H9 (cell line): ENCODE data around the gene PRR32. TPM values are rescaled to one million over a fixed set of nuclear protein-coding genes. Genes with fewer than 3 reads are reported as not detected.

ENCODE experiments used
- DNase-seq: peaks from one replicate; pipeline ENCODE4 v3.0.0-alpha.2; 2017
- H2AFZ ChIP-seq: one replicate; pipeline ENCODE4 v1.6.1; 2013; ENCODE audit warnings: mild to moderate bottlenecking, low read length, control low read depth, moderate library complexity
- H2AK5ac ChIP-seq: 2 replicates; pipeline ENCODE4 v1.6.1; 2013; ENCODE audit warnings: low read length, control low read depth, mixed read lengths; ENCODE audit not compliant: insufficient read length
- H2BK120ac ChIP-seq: one replicate; pipeline ENCODE4 v1.6.1; 2013; ENCODE audit warnings: low read depth, mild to moderate bottlenecking, low read length, control low read depth, inconsistent platforms; ENCODE audit not compliant: poor library complexity, severe bottlenecking
- H2BK12ac ChIP-seq: 2 replicates; pipeline ENCODE4 v1.6.1; 2013; ENCODE audit warnings: low read length, control low read depth, mixed read lengths, low read depth; ENCODE audit not compliant: insufficient read length
- H2BK15ac ChIP-seq: 2 replicates; pipeline ENCODE4 v1.6.1; 2013; ENCODE audit warnings: low read depth, low read length, control low read depth
- H2BK20ac ChIP-seq: one replicate; pipeline ENCODE4 v1.6.1; 2013; ENCODE audit warnings: low read depth, mild to moderate bottlenecking, low read length, control low read depth, inconsistent platforms; ENCODE audit not compliant: poor library complexity, severe bottlenecking
- H2BK5ac ChIP-seq: 2 replicates; pipeline ENCODE4 v1.6.1; 2013; ENCODE audit warnings: low read length, control low read depth, mixed read lengths; ENCODE audit not compliant: insufficient read length
- H3K14ac ChIP-seq: 2 replicates; pipeline ENCODE4 v1.6.1; 2013; ENCODE audit warnings: low read length, control low read depth; ENCODE audit not compliant: insufficient read depth
- H3K18ac ChIP-seq: 2 replicates; pipeline ENCODE4 v1.6.1; 2013; ENCODE audit warnings: low read depth, mild to moderate bottlenecking, mixed read lengths, low read length, control low read depth; ENCODE audit not compliant: insufficient read length
- H3K23ac ChIP-seq: 2 replicates; pipeline ENCODE4 v1.6.1; 2013; ENCODE audit warnings: low read length, control low read depth, mixed read lengths, low read depth; ENCODE audit not compliant: insufficient read length
- H3K23me2 ChIP-seq: 2 replicates; pipeline ENCODE4 v1.6.1; 2013; ENCODE audit warnings: low read depth, mild to moderate bottlenecking, mixed read lengths, low read length, control low read depth; ENCODE audit not compliant: insufficient read length, poor library complexity, severe bottlenecking
- H3K27ac ChIP-seq: 2 replicates; pipeline ENCODE4 v1.5.1; 2013; ENCODE audit warnings: low read length, control low read depth, mixed read lengths, low read depth; ENCODE audit not compliant: insufficient read length
- H3K27me3 ChIP-seq: 2 replicates; pipeline ENCODE4 v1.6.1; 2013; ENCODE audit warnings: low read length, control low read depth, inconsistent platforms; ENCODE audit not compliant: insufficient read depth
- H3K4ac ChIP-seq: 2 replicates; pipeline ENCODE4 v1.6.1; 2013; ENCODE audit warnings: low read depth, mild to moderate bottlenecking, control low read depth, inconsistent platforms, low read length, moderate library complexity
- H3K4me1 ChIP-seq: 2 replicates; pipeline ENCODE4 v1.6.1; 2013; ENCODE audit warnings: low read length, control low read depth, inconsistent platforms; ENCODE audit not compliant: insufficient read depth
- H3K4me2 ChIP-seq: 2 replicates; pipeline ENCODE4 v1.6.1; 2013; ENCODE audit warnings: low read length, control low read depth, mixed read lengths; ENCODE audit not compliant: insufficient read length, insufficient read depth
- H3K56ac ChIP-seq: 2 replicates; pipeline ENCODE4 v1.6.1; 2013; ENCODE audit warnings: low read depth, mild to moderate bottlenecking, mixed read lengths, low read length, control low read depth; ENCODE audit not compliant: insufficient read length
- H3K79me1 ChIP-seq: 2 replicates; pipeline ENCODE4 v1.6.1; 2013; ENCODE audit warnings: low read depth, mild to moderate bottlenecking, moderate library complexity, low read length, control low read depth, inconsistent platforms; ENCODE audit not compliant: insufficient read depth, poor library complexity, severe bottlenecking
- H3K79me2 ChIP-seq: 2 replicates; pipeline ENCODE4 v1.6.1; 2013; ENCODE audit warnings: low read length, control low read depth, inconsistent platforms; ENCODE audit not compliant: insufficient read depth
- H3K9ac ChIP-seq: 2 replicates; pipeline ENCODE4 v1.6.1; 2013; ENCODE audit warnings: low read length, control low read depth, mixed read lengths; ENCODE audit not compliant: insufficient read length; ENCODE audit errors: extremely low read depth
- H3K9me3 ChIP-seq: one replicate; pipeline ENCODE4 v1.6.1; 2013; ENCODE audit warnings: low read depth, low read length, inconsistent platforms; ENCODE audit not compliant: control insufficient read depth
- H3T11ph ChIP-seq: one replicate; pipeline ENCODE4 v1.6.1; 2013; ENCODE audit warnings: mild to moderate bottlenecking, low read length, control low read depth, inconsistent platforms
- H4K20me1 ChIP-seq: one replicate; pipeline ENCODE4 v1.6.1; 2013; ENCODE audit not compliant: control insufficient read depth, insufficient read length, insufficient read depth
- H4K5ac ChIP-seq: 2 replicates; pipeline ENCODE4 v1.6.1; 2013; ENCODE audit warnings: low read depth, mild to moderate bottlenecking, mixed read lengths, low read length, control low read depth; ENCODE audit not compliant: insufficient read length
- H4K8ac ChIP-seq: replicated peaks from 2 replicates; pipeline ENCODE4 v1.6.1; 2013; ENCODE audit warnings: low read length, control low read depth, mixed read lengths, low read depth; ENCODE audit not compliant: insufficient read length
- H4K91ac ChIP-seq: 2 replicates; pipeline ENCODE4 v1.6.1; 2013; ENCODE audit warnings: low read depth, mild to moderate bottlenecking, moderate library complexity, mixed read lengths, low read length, control low read depth; ENCODE audit not compliant: insufficient read length
- H3K27ac Mint-ChIP-seq, 3 experiments: 2 replicates in 2 of 3; 3 replicates in 1 of 3; pipeline ENCODE4 v1.8.0; 2020 to 2021; ENCODE audit warnings: mixed read lengths in 3 of 3, mild to moderate bottlenecking in 1 of 3, moderate library complexity in 1 of 3
- H3K27me3 Mint-ChIP-seq: 2 replicates; pipeline ENCODE4 v1.8.0; 2021; ENCODE audit warnings: low read depth, mild to moderate bottlenecking, moderate library complexity, mixed read lengths
- H3K36me3 Mint-ChIP-seq, 3 experiments: 2 replicates in 2 of 3; 3 replicates in 1 of 3; pipeline ENCODE4 v1.8.0; 2020 to 2021; ENCODE audit warnings: low read depth in 3 of 3, mixed read lengths in 3 of 3; ENCODE audit not compliant: insufficient read depth in 1 of 3
- H3K4me1 Mint-ChIP-seq, 2 experiments: 2 replicates each; pipeline ENCODE4 v1.8.0; 2020; ENCODE audit warnings: mixed read lengths in 2 of 2
- H3K4me3 Mint-ChIP-seq, 2 experiments: 2 replicates in 1 of 2; 3 replicates in 1 of 2; pipeline ENCODE4 v1.8.0; 2020 to 2021; ENCODE audit warnings: mild to moderate bottlenecking in 2 of 2, mixed read lengths in 2 of 2, moderate library complexity in 1 of 2
- H3K9me3 Mint-ChIP-seq, 2 experiments: 2 replicates in 1 of 2; 3 replicates in 1 of 2; pipeline ENCODE4 v1.8.0; 2020; ENCODE audit warnings: mild to moderate bottlenecking in 2 of 2, mixed read lengths in 2 of 2, moderate library complexity in 1 of 2
- WGBS: extraction: QIAGEN DNeasy Blood & Tissue Kit; methylation state at CpG from one replicate; pipeline ENCODE4 v1.1.7; 2013; ENCODE audit warnings: missing lambda C conversion rate, low lambda C conversion rate, mixed read lengths; ENCODE audit not compliant: insufficient read length; ENCODE audit errors: extremely low coverage; 5-methylcytosine and 5-hydroxymethylcytosine counted together
- total RNA-seq: library from RNA; stranded (reverse); gene quantifications from 2 replicates; pipeline ENCODE4 v1.2.1, GENCODE V29; 2021
- TF ChIP-seq, protein P1 (sequence below): fragments of 200-600 bp; sonication (generic); conservative IDR thresholded peaks from 3 replicates; pipeline ENCODE4 v1.8.0; 2021; ENCODE audit warnings: antibody characterized with exemption, mild to moderate bottlenecking

The PRR32 gene
- total RNA-seq, 1 experiment from 2014 or later = not detected

DNA sequence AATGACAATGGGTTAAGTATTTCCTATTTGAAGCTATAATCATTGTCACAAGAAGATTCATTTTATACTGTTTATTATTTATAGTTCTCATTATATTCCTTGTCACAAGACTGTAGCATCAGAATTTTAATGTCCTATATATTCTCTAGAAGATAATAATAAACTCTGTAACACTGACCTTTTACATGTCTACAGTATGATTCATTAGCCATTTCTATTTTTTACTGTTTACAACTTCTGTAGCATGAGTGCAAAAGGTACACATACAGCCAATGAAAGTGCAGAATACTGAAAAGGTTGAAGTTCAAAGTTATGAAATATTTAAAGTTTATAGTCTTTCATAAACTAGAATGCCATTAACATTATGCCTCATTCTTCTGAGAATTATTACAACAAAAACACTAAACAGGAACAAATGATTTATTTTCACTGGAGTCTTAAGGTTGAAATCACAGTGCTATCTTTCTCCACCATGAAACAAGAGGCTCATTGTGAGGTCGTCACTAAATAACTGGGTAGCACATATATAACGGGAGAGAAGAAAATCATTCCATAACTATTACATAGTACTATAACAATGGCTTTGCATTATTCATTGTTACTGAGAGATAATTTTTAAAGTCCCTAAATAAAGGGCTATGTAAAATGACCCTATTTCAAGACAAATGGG lies 4.9 kb downstream of the PRR32 start:
- no peaks in the 10 kb centered on the region for H3K23me2 ChIP-seq
- H2BK5ac ChIP-seq = no peak overlapping the region
- no peak overlapping the region for H2BK12ac ChIP-seq
- no peak overlapping the region for H4K8ac ChIP-seq
- Mint-ChIP-seq H3K27ac (no peak overlapping the region), H3K4me1 (peaks cover 0 to 3% of the 10 kb centered on the region in 2 experiments; a peak in 2 of 4 replicates), H3K9me3 (peaks cover 0 to 28% of the 10 kb centered on the region in 2 experiments; a peak in 2 of 5 replicates), H3K27me3 (no peaks in the 10 kb centered on the region), H3K36me3 (no peaks in the 10 kb centered on the region), H3K4me3 (no peak overlapping the region)
- no peak overlapping the region for H2AFZ ChIP-seq
- H3K27me3 ChIP-seq = no peaks in the 10 kb centered on the region
- H3K9me3 ChIP-seq = no peaks in the 10 kb centered on the region
- no peaks in the 10 kb centered on the region for H3K4me1 ChIP-seq
- H3K56ac ChIP-seq = no peak overlapping the region
- no CpG with 5 or more reads among the region's 2 CpGs for WGBS
- H4K20me1 ChIP-seq = no peaks in the 10 kb centered on the region
- H4K91ac ChIP-seq = no peak overlapping the region
- H3K4ac ChIP-seq = no peak overlapping the region
- H2BK20ac ChIP-seq = no peak overlapping the region
- no peak overlapping the region for H3K18ac ChIP-seq
- no peak overlapping the region for H2BK120ac ChIP-seq
- no peak overlapping the region for H3K14ac ChIP-seq
- no peak overlapping the region for H3K23ac ChIP-seq
- TF ChIP-seq, protein P1, sequence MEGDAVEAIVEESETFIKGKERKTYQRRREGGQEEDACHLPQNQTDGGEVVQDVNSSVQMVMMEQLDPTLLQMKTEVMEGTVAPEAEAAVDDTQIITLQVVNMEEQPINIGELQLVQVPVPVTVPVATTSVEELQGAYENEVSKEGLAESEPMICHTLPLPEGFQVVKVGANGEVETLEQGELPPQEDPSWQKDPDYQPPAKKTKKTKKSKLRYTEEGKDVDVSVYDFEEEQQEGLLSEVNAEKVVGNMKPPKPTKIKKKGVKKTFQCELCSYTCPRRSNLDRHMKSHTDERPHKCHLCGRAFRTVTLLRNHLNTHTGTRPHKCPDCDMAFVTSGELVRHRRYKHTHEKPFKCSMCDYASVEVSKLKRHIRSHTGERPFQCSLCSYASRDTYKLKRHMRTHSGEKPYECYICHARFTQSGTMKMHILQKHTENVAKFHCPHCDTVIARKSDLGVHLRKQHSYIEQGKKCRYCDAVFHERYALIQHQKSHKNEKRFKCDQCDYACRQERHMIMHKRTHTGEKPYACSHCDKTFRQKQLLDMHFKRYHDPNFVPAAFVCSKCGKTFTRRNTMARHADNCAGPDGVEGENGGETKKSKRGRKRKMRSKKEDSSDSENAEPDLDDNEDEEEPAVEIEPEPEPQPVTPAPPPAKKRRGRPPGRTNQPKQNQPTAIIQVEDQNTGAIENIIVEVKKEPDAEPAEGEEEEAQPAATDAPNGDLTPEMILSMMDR = no peak
- no peak for DNase-seq
- no peak overlapping the region for H3T11ph ChIP-seq
- H3K27ac ChIP-seq = no peak overlapping the region
- no peak overlapping the region for H2AK5ac ChIP-seq
- no peak overlapping the region for H3K9ac ChIP-seq
- no peak overlapping the region for H2BK15ac ChIP-seq
- H3K79me2 ChIP-seq = no peaks in the 10 kb centered on the region
- no peaks in the 10 kb centered on the region for H3K79me1 ChIP-seq
- no peak overlapping the region for H3K4me2 ChIP-seq
- H4K5ac ChIP-seq = no peak overlapping the region
